ENCODE results near the gene GNAQ.

Gene GNAQ

DNA sequence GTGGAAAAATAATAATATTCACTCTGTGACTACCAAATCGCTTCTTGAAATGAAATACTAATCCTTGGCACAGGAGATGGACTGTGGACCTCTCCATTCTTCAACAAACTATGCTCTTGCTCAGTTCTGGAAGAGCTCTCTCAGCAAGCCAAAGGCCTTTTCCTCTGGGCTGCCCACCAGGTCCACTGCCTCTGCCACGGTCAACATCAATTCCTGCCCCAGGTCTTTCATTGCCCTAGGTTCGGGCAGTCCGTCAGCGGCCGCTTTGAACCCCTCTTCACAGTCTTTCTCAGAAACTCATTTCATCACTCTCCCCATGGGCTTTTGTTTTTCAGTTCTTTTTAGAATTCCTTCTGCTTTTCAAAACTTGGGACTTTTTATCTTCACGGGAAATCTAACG, 64.9 kb downstream of the GNAQ start:
- DNase-seq = no peak

DNA sequence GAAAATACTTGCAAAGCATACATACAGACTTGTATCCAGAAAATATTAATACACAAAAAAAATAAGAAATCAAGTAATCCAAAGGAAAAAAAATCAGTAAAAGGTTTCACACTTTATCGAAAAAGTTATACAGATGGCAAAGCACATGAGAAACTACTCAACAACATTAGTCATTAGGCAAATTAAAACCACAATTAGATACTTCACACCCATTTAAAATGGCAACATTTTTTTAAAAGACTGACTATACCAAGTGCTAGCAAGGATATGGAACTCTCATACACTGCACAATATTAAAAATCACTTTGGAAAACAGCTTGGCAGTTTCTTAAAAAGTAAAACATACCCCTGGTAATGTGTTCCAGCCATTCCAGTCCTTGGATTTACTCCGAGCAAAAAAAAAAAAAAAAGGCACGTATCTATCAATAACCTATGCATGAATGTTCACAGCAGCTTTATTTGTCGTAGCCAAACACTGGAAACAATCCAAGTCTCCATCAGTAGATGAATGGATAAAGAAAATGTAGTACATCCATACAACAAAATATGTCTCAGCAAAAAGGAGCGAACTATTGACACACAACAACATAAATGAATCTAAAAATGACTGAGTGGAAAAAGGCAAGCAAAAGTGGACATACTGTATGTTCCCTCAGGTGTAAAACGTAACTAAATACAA, 66.0 kb downstream of the GNAQ start:
- no peak for DNase-seq

DNA sequence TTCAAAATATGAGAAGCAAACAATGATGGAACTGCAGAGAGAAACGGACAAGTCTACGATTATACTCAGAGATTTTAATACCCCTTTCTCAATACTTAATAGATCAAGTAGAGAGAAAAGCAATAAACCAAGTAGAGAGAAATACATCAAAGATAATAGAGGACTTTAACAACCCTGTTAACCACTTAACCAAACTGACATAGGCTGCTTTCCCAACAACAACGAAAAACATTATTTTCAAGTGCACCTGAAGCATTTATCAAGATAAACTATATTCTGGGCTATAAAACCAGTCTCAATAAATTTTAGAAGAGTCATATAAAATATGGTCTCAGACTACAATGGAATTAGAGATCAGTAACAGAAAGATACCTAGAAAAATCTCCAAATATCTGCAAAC, 67.4 kb downstream of the GNAQ start:
- no peak for DNase-seq

DNA sequence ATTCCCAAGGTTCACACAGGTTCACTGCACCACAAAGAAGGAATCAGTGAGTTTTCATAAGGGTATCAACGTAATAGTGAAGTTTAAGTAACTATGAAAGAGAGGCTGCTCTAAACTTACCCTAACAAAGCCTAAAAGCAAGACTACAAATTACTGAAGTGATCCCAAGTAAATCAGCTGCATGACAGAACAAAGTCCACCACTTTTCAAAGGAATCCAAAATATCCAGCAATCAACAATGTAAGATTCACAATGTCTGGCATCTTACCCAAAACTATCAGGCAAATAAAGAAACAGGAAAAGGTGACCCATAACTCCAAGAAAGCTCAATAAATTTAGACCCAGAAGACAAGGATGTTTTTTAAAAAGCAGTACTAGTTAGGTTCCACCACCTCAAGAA, 70.1 kb downstream of the GNAQ start:
- no peak for DNase-seq

DNA sequence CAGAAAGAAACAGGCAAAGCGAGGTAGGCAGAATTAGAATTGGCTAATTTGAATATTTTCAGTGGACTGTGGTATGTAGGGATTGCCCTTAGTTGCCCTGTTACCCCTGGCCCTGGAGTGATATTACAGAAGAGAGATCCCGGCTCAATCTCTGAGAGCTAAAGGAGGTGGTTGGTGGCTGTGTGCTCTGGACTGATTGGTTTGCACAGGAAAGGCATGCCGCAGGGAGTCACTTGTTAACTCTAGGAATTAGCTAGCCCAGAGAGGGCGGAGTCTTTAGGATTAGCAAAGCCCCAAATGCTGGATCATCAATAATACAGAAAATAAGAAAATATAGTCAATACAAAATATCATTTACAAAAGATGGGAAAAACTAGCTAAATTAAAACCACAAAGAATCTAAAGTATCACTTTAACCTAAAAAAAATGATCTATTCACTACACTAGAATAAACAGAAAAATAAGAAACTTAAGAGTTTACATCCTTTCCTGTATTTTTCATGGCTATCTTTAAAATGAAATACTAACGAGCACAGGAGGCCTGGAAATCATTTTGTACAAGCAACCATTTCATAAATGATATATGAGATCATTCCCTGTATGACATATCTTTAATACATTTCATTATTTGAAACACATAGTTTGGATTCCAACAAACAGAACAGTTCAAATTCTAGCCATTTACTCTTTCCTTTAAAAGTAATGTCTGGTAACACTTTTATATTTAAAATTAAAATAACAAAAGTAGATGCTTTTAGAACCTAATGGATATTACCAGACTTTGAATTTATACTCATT, 71.1 kb downstream of the GNAQ start:
- no peak for DNase-seq

- DNase-seq = no peak
Measured at GRCh38 chr9:77959803-77960202, 71.8 kb downstream of the GNAQ start.

GRCh38 chr9:77957652-77958051, 74.0 kb downstream of the GNAQ start:
- DNase-seq = no peak

DNA sequence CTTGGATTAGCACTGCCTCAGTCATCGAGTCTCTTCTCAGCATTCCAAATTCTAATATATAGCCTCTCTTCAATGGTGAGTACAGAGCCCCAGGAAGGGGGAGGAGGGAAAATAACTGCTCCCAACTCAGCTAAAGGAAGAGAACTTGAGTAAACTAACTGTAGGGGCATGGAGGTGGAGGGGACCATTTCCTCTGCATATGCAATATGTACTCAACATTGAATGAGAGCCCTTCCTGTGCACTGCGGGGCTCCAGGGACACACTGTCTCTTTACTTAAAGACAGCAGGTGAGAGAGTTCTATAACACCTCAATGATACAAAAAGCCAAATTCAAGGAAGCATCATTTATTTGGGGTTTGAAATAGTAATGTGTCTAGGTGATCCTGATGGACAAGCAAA, 75.1 kb downstream of the GNAQ start:
- no peak for DNase-seq

DNA sequence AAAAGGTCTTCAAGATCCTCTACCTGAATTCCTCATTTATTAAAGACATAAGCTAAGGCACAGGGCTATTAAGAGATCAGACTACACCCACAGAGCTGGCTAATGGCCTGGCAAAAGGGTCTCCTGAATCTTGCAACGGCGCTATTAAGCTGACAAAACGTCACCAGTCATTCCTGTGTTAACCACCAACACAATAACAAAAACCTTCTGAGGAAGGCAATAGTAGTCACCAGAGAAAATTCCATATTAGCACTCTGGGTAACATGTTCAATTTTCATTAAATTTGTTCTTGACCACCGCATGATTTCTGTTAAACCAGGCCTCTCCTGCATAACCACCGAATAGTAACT, 77.0 kb downstream of the GNAQ start:
- no peak for DNase-seq

GRCh38 chr9:77954013-77954665, 77.5 kb downstream of the GNAQ start:
- no peak for DNase-seq

GRCh38 chr9:77953590-77953989, 78.0 kb downstream of the GNAQ start:
- no peak for DNase-seq

DNA sequence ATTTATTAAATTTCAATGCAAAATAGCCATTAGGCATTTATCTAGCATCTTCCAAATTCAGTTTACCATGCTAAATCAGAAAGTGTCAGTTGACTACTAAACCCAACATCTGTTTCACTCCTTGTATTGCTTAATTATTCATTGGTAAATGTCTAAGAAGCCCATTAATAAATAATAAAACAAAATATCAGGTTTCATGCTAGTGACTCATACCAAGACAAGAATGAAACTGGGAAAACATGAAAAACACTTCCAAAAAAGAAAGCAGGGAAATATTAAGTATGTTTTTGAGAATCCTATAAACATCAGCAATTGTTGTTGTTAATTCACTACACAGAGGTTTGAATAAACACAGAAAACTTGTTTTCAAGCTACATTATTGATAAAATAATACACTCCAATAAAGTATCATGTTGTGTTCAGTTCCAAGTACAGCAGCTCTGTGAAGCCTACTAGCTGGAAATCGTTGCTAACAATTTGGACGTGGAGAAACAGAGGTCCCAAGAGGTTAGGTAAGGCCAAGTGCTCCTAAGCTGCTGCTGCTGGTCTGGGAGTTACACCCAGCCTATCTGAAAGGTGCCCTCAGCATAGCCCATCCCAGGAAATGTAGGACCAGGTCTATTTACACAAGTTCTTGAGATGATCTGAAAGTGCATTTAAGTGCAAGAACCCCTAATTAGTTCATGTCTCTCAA, 78.8 kb downstream of the GNAQ start:
- DNase-seq = no peak

- no peak for DNase-seq
Measured at GRCh38 chr9:77951369-77951768, 80.2 kb downstream of the GNAQ start.

- DNase-seq = no peak
Measured at GRCh38 chr9:77949751-77950436, 81.7 kb downstream of the GNAQ start.

GRCh38 chr9:77947651-77948050, 84.0 kb downstream of the GNAQ start:
- no peak for DNase-seq

- no peak for DNase-seq
Measured at GRCh38 chr9:77946969-77947620, 84.5 kb downstream of the GNAQ start.

DNA sequence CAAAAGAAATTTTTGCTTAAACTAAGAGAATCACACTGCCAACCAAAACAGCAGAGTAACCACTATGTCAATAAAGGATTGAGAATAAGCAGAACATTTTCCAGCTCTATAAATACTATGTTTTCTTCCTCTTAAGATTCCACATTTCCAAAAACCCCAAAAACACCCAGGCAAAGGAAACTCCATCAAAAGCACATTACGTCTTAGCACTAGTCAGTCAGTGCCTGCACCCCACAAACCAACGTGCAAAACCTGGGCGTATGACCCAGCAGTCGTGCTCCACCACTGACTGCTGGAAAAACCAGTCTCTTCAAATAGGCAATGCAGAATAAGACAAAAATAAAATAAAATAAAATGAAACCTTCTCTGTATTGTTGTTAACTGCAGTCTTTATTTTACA, 85.3 kb downstream of the GNAQ start:
- no peak for DNase-seq

DNA sequence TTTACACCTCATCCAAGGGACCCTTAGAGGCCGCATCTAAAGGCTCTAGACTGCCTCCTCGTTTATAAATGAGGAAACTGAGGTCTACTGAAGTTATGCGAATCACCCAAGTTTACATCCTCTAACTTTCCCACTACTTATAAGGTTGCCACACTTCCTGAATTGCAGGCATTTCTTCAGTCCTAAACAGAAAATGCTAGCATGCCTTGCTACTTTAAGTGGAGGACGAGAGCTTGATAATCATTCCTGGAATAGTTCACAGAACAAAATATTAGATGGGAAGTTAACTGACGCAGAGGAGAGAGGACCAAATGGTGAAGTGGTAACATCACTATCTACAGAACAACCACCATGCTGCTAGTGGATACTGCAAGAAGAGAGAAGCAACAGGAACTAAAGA, 85.8 kb downstream of the GNAQ start:
- no peak for DNase-seq

- no peak for DNase-seq
Measured at GRCh38 chr9:77944556-77945243, 86.9 kb downstream of the GNAQ start.

- DNase-seq = no peak
Measured at GRCh38 chr9:77943057-77943456, 88.6 kb downstream of the GNAQ start.

DNA sequence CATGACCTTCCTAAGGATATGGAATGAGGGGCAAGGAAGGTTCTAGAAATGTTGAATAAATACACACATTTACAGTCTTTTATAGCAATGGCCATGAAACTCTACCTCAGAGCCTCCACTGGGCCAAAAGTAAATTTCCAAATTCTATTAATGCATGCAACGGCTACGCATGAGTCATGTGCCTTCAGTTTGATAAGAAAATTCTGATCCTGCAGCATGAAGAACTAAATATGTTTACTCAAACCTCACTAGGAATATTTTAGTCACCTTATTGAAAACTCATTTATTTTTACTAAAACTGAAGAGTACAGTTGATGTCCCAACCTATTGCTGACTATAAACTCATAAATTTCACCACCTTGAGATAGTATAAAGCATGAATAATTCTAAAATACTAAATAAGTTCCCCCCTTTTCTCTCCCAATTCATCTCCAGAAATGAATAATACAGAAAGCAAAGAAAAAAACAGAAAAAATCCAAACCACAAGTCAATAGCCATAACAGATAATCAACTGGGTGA, 92.4 kb downstream of the GNAQ start:
- DNase-seq = no peak

GRCh38 chr9:77938163-77938562, 93.4 kb downstream of the GNAQ start:
- DNase-seq = no peak

All from stimulated activated CD4-positive, alpha-beta T cell treated with anti-CD3 and anti-CD28 coated beads, Interleukin-4, amount 100 ng/mL, for 24 hours (primary cell).